A549 (cell line): ENCODE measurements around the gene ATRAID. TPM values are rescaled to one million over a fixed set of nuclear protein-coding genes. Genes with fewer than 3 reads are reported as not detected.
"Not testable (repeated sequence)": the region's sequence is repeated elsewhere in the genome, so short reads cannot be mapped to it uniquely, and the experiment has no call there.

Experiments used
- ATAC-seq, 2 experiments: fragments of 200-7000 bp in 1 of 2; fragments of >200 bp in 1 of 2; cut with Nextera tagmentation in 1 of 2; cut with Tn5 transposase in 1 of 2; 3 replicates each; pipeline versions ENCODE4 v1.8.0 to v1.9.1; 2018 to 2020; ENCODE audit warnings: mild to moderate bottlenecking in 1 of 2, moderate library complexity in 1 of 2
- CTCF ChIA-PET: fragments of 300-600 bp; sonication (Branson Sonifier 250); formaldehyde crosslinking; extraction: SDS; loops from one replicate; lab custom pipeline; 2021; ENCODE audit warnings: antibody characterized with exemption, inconsistent platforms; lab: Yijun Ruan, JAX
- POLR2A ChIA-PET: fragments of 350-600 bp; formaldehyde crosslinking; extraction: SDS; loops from one replicate; lab custom pipeline; 2021; ENCODE audit warnings: antibody characterized with exemption, inconsistent platforms; lab: Yijun Ruan, JAX
- DNase-seq, 2 experiments: peaks; one replicate each; pipeline versions ENCODE4 v3.0.0 to v3.0.0-alpha.2; 2011 to 2016; ENCODE audit warnings: low read depth in 1 of 2, low spot score in 1 of 2
- FAIRE-seq: peaks from 2 replicates; lab custom pipeline; 2011; peaks lifted over from hg19 to GRCh38; lab: Jason Lieb, UNC
- H3K27ac ChIP-seq, 2 experiments: fragments of >200 bp; sonication (Bioruptor Twin); formaldehyde crosslinking; 3 replicates each; pipeline ENCODE4 v1.5.1; 2016 to 2017
- H3K4me1 ChIP-seq: fragments of >200 bp; sonication (Bioruptor Twin); formaldehyde crosslinking; 3 replicates; pipeline ENCODE4 v1.6.1; 2016
- H3K4me2 ChIP-seq: fragments of >200 bp; sonication (Bioruptor Twin); formaldehyde crosslinking; 3 replicates; pipeline ENCODE4 v1.6.1; 2016
- H3K4me3 ChIP-seq: fragments of >200 bp; sonication (Bioruptor Twin); formaldehyde crosslinking; 3 replicates; pipeline ENCODE4 v1.5.1; 2016
- H3K9me3 ChIP-seq: fragments of >200 bp; sonication (Bioruptor Twin); formaldehyde crosslinking; 3 replicates; pipeline ENCODE4 v1.6.1; 2016
- BCL3 ChIP-seq: fragments of >200 bp; sonication (Bioruptor Twin); formaldehyde crosslinking; IDR thresholded peaks from 3 replicates; pipeline ENCODE4 v1.6.1; 2016
- BHLHE40 ChIP-seq: IDR thresholded peaks from 2 replicates; pipeline ENCODE4 v1.6.1; 2012; ENCODE audit warnings: low read depth, low read length, inconsistent platforms
- CEBPB ChIP-seq, 2 experiments: fragments of >200 bp in 1 of 2; sonication (Bioruptor Twin) in 1 of 2; formaldehyde crosslinking in 1 of 2; IDR thresholded peaks; 2 replicates each; pipeline ENCODE4 v1.6.1; 2012 to 2016
- CHD4 ChIP-seq: fragments of 200-600 bp; sonication (generic); IDR thresholded peaks from 2 replicates; pipeline ENCODE4 v1.6.1; 2016; ENCODE audit warnings: antibody characterized with exemption, mild to moderate bottlenecking, borderline replicate concordance
- E2F6 ChIP-seq: IDR thresholded peaks from 2 replicates; pipeline ENCODE4 v1.6.1; 2012; ENCODE audit warnings: low read depth, borderline replicate concordance
- EHF ChIP-seq: fragments of 250-450 bp; sonication (Bioruptor Pico); IDR thresholded peaks from 2 replicates; pipeline ENCODE4 v1.5.0; 2020; ENCODE audit warnings: mild to moderate bottlenecking
- EHMT2 ChIP-seq: fragments of 200-600 bp; sonication (generic); IDR thresholded peaks from 2 replicates; pipeline ENCODE4 v1.6.1; 2016; ENCODE audit warnings: antibody characterized with exemption, low read depth, mild to moderate bottlenecking, moderate library complexity
- EP300 ChIP-seq, 2 experiments: fragments of >200 bp; sonication (Bioruptor Twin); formaldehyde crosslinking; IDR thresholded peaks; 2 replicates in 1 of 2; 3 replicates in 1 of 2; pipeline ENCODE4 v1.6.1; 2016 to 2017
- GATA3 ChIP-seq: IDR thresholded peaks from 2 replicates; pipeline ENCODE4 v1.6.1; 2012; ENCODE audit warnings: borderline replicate concordance
- HES2 ChIP-seq: fragments of >200 bp; sonication (Bioruptor Twin); formaldehyde crosslinking; IDR thresholded peaks from 2 replicates; pipeline ENCODE4 v1.6.1; 2016
- HEYL ChIP-seq: fragments of 250-450 bp; sonication (Bioruptor Pico); IDR thresholded peaks from 2 replicates; pipeline ENCODE4 v1.8.0; 2021; ENCODE audit warnings: mild to moderate bottlenecking, moderate library complexity
- HOXA7 ChIP-seq: fragments of 250-450 bp; sonication (Bioruptor Pico); IDR thresholded peaks from 2 replicates; pipeline ENCODE4 v1.5.0; 2020; ENCODE audit warnings: mild to moderate bottlenecking, moderate library complexity
- HOXB13 ChIP-seq: fragments of 250-450 bp; sonication (Bioruptor Pico); IDR thresholded peaks from 2 replicates; pipeline ENCODE4 v1.5.0; 2020; ENCODE audit warnings: low read depth, mild to moderate bottlenecking, moderate library complexity
- JUNB ChIP-seq: fragments of >200 bp; sonication (Bioruptor Twin); formaldehyde crosslinking; IDR thresholded peaks from 2 replicates; pipeline ENCODE4 v1.6.1; 2016
- MAFK ChIP-seq: fragments of 450-650 bp; IDR thresholded peaks from 2 replicates; pipeline ENCODE4 v1.6.1; 2014; ENCODE audit not compliant: partially characterized antibody
- MAZ ChIP-seq: fragments of 150-350 bp; IDR thresholded peaks from 2 replicates; pipeline ENCODE4 v1.6.1; 2014; ENCODE audit warnings: antibody characterized with exemption, low read depth, low read length, borderline replicate concordance
- MYC ChIP-seq: IDR thresholded peaks from 2 replicates; pipeline ENCODE4 v1.6.1; 2012; ENCODE audit warnings: mild to moderate bottlenecking, inconsistent platforms, low read length, improper control_type of control experiment, borderline replicate concordance
- NFE2L2 ChIP-seq: fragments of 150-350 bp; conservative IDR thresholded peaks from 2 replicates; pipeline ENCODE4 v1.6.1; 2014; ENCODE audit warnings: low read length
- NPAS2 ChIP-seq: fragments of 250-450 bp; sonication (Bioruptor Pico); IDR thresholded peaks from 2 replicates; pipeline ENCODE4 v1.8.0; 2022; ENCODE audit warnings: mild to moderate bottlenecking, moderate library complexity, borderline replicate concordance
- RFX5 ChIP-seq: fragments of 450-650 bp; IDR thresholded peaks from 2 replicates; pipeline ENCODE4 v1.7.1; 2014; ENCODE audit warnings: antibody characterized with exemption, mild to moderate bottlenecking, moderate library complexity
- SMC3 ChIP-seq: fragments of >200 bp; sonication (Bioruptor Twin); formaldehyde crosslinking; IDR thresholded peaks from 3 replicates; pipeline ENCODE4 v1.6.1; 2018; ENCODE audit warnings: inconsistent platforms
- TP53 ChIP-seq: fragments of 250-450 bp; sonication (Bioruptor Pico); IDR thresholded peaks from 2 replicates; pipeline ENCODE4 v1.5.0; 2021; ENCODE audit warnings: mild to moderate bottlenecking, moderate library complexity
- ZNF302 ChIP-seq: fragments of 250-450 bp; sonication (Bioruptor Pico); IDR thresholded peaks from 2 replicates; pipeline ENCODE4 v1.9.0; 2021; ENCODE audit warnings: inconsistent platforms, mild to moderate bottlenecking, moderate library complexity
- ZSCAN20 ChIP-seq: fragments of 250-450 bp; sonication (Bioruptor Pico); IDR thresholded peaks from 2 replicates; pipeline ENCODE4 v1.8.0; 2022; ENCODE audit warnings: mild to moderate bottlenecking, moderate library complexity
- WGBS: methylation state at CpG from one replicate; pipeline ENCODE4 v1.1.6; 2017; ENCODE audit errors: missing lambda C conversion rate; 5-methylcytosine and 5-hydroxymethylcytosine counted together
- polyA plus RNA-seq, 4 experiments: library from polyadenylated mRNA; depleted of rRNA in 3 of 4; stranded (reverse); fragments of >200 nt; fragmentation: RNase III in 1 of 4; extraction: RNeasy Plus Mini Kit Qiagen cat#74134 plus additional on column Dnase treatment in 1 of 4; gene quantifications; 2 replicates in 3 of 4; 3 replicates in 1 of 4; pipeline ENCODE4 v1.2.3, GENCODE V29; 2011 to 2017

ATRAID gene
- polyA plus RNA-seq, 2 of the 4 experiments (the other 2 are of a cell fraction): 176 to 346 TPM

GRCh38 chr2:27175330-27175729 is 36.5 kb upstream of the ATRAID start:
- no peak overlapping the region for H3K4me2 ChIP-seq
- ATAC-seq (no peak), DNase-seq (no peak), FAIRE-seq (no peak)
- no peak overlapping the region for H3K27ac ChIP-seq
- POLR2A ChIA-PET: no interaction called here
- 53% methylated on average over 8 of the region's 8 CpGs for WGBS
- no peak overlapping the region for H3K4me3 ChIP-seq
- H3K4me1 ChIP-seq: no peaks in the 10 kb centered on the region
- CTCF ChIA-PET: interaction anchor here (0.8 to 1.8 kb wide), 10 partner anchors 11 to 495 kb away, joined by 3 to 8 read pairs (median 4); no protein-coding TSS in a partner anchor
- TF ChIP-seq NPAS2 (no peak), SMC3 (no peak), HOXA7 (no peak), GATA3 (no peak), HEYL (CRISPR knock-in tag) (no peak), TP53 (CRISPR knock-in tag) (no peak), RFX5 (no peak), JUNB (no peak), EP300 (IDR thresholded peaks at IDR 0.05) (no peak), HES2 (no peak)
- H3K9me3 ChIP-seq: no peaks in the 10 kb centered on the region

DNA sequence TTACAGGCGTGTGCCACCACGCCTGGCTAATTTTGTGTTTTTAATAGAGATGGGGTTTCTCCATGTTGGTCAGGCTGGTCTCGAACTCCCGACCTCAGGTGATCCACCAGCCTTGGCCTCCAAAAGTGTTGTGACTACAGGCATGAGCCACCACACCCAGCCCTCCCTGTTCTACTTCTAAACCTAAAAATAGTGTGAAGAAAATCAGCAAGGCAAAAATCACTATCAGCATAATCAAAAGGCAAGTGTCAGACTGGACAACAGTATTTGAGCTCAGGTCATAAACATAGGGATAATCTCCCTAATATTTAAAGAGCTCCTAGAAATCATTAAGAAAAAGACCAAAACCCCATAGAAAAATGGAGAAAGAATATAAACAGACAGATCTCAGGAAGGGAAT is 36.1 kb upstream of the ATRAID start:
- H3K9me3 ChIP-seq, H3K4me1 ChIP-seq, ATAC-seq, H3K4me2 ChIP-seq, POLR2A ChIA-PET, FAIRE-seq, DNase-seq, H3K4me3 ChIP-seq, H3K27ac ChIP-seq: not testable (repeated sequence)
- CTCF ChIA-PET: interaction anchor here (0.7 to 1.8 kb wide), 8 partner anchors 10 to 496 kb away, joined by 3 to 8 read pairs (median 3); no protein-coding TSS in a partner anchor
- WGBS: 57% methylated on average over 4 of the region's 4 CpGs

DNA sequence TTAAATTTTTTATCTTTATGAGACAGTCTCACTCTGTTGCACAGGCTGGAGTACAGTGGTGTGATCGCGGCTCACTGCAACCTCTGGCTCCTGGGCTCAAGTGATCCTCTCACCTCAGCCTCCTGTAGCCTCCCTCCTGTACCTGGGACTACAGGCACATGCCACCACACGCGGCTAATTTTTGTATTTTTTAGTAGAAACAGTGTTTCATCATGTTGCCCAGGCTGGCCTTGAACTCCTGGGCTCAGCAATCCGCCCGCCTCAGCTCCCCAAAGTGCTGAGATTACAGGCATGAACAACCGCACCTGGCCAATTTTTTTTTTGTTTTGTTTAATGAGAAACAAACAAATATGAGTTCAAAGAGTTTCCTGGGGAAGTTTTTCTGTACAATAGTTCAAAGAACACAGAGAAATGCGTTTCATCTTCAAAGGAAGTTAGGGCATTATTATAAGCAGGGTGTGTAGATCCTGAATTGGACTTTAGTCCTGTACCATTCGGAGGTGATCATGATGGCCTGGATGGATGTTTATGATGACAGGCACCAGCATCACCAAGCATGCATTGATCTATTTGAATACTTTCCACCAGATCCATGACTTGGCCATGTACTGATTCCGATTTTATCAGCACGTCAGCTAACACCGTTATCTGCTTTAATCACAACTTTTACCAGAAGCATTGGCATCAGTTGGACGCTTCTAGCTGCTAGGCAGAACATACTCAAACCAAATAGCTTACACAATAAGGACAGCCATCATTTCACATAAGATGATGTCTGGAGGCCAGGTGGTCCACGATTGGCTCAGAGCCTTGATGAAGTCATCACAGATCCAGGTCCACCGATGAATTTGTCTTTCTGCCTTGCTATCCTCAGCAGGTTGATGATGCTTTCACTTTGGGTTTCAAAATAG is 34.1 kb upstream of the ATRAID start:
- no peaks in the 10 kb centered on the region for H3K4me1 ChIP-seq
- WGBS: 70% methylated on average over 15 of the region's 15 CpGs
- no peak overlapping the region for H3K4me3 ChIP-seq
- FAIRE-seq (no peak), ATAC-seq (no peak; a peak in 1 of 6 replicates), DNase-seq (no peak)
- H3K27ac ChIP-seq: no peak overlapping the region
- TF ChIP-seq CHD4: no peak
- no peak for TF ChIP-seq E2F6
- no peak for TF ChIP-seq EHMT2
- no peak for TF ChIP-seq MYC
- TF ChIP-seq NFE2L2: no peak
- TF ChIP-seq HOXB13 (CRISPR knock-in tag): no peak
- no peak for TF ChIP-seq HEYL (CRISPR knock-in tag)
- no peak for TF ChIP-seq BCL3
- no peak for TF ChIP-seq ZSCAN20 (CRISPR knock-in tag)
- TF ChIP-seq ZNF302 (CRISPR knock-in tag): no peak
- TF ChIP-seq EHF (CRISPR knock-in tag): no peak
- no peak for TF ChIP-seq CEBPB (IDR thresholded peaks at IDR 0.05)
- TF ChIP-seq HOXA7: no peak
- no peak for TF ChIP-seq TP53 (CRISPR knock-in tag)
- TF ChIP-seq MAZ: no peak
- no peak for TF ChIP-seq MAFK
- TF ChIP-seq BHLHE40: no peak
- H3K9me3 ChIP-seq: no peaks in the 10 kb centered on the region
- CTCF ChIA-PET: interaction anchor here (0.6 to 2.5 kb wide), 7 partner anchors 8 to 479 kb away, joined by 3 to 17 read pairs (median 4); partner anchors contain the start of gene OST4
- no peak overlapping the region for H3K4me2 ChIP-seq
- POLR2A ChIA-PET: no interaction called here
